GM18505 (cell line): ENCODE results near the gene MGAT5B.

Experiments used
- ATAC-seq: cut with Tn5 transposase; IDR thresholded peaks from one replicate; pipeline ENCODE4 v1.9.1; 2021; ENCODE audit not compliant: unreplicated experiment
- POLR2A ChIP-seq: IDR thresholded peaks from 4 replicates; pipeline ENCODE4 v1.6.1; 2011; ENCODE audit warnings: borderline replicate concordance; ENCODE audit not compliant: insufficient read depth, insufficient read length; ENCODE audit errors: extremely low read depth

Gene MGAT5B

DNA sequence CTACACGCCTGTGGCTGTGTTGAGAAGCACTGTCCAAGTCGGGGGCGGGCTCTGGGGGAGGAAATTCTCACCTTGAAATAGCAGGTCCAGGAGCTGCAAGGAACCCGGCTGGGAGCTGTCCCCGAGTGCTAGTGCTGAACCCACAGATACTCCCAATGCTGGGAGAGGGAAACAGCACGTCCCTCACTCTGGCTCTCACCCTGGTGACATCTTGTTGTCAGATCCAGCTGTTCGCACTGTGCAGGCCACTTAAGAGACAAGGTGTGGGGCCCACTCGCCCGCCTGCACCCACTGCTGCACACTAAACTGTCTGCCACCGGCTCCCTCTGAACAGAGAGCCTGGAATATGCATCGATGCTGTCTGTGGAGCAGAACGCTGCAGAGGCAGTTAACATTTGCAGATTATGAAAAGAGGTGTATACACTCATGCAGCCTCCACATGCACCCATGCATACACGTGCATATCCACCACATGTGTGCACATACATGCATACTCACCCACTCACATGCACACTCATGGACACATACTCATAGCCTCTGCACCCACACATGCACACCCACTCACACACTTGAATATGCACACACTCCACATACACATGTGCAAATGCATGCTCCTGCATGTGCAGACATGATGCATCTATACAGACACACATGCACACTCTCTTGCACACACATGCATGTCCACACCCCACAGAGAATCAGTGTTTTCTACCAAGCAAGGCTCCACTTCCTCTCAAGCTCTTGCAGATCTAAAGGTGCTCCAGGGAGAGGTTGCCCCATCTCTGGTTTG lies 42.0 kb downstream of the MGAT5B start:
- ATAC-seq, result no peak
- no peak for TF ChIP-seq POLR2A

DNA sequence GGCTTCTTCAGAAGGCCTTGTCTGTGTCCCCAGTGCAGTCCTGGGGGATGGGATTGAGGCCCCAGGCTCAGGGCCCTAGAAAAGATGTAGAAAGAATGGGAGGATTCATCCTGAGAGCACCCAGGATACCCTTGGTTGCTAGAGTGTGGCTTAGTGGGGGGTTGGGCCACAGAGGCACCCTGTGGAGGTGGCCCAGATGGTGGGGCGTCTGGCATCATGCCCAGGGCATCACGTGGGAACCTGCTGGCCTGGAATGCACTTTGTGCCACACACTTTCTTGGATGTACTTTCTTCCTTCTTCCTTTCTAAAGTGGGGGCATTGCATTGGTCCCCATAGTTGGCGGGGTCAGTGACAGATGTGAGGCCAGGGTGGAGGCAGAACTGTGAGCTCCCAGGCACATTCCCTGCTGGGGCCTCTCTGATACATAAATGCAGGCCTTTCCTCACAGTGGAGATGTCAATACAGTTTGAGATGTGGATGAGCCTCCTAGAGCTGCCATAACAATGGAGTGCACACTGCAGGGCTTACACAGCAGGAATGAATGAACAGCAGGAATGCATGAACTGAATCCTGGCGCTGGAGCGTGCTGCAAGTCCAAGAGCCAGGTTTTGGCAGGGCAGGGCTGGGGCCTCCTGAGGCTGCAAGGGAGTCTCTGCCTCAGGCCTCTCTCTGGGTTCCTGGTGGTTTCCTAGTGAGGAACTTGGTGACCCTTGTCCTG lies 43.3 kb downstream of the MGAT5B start:
- no peak for ATAC-seq
- TF ChIP-seq POLR2A, result no peak

GRCh38 chr17:76912421-76913164 lies 44.4 kb downstream of the MGAT5B start:
- no peak for ATAC-seq
- TF ChIP-seq POLR2A, result no peak

DNA sequence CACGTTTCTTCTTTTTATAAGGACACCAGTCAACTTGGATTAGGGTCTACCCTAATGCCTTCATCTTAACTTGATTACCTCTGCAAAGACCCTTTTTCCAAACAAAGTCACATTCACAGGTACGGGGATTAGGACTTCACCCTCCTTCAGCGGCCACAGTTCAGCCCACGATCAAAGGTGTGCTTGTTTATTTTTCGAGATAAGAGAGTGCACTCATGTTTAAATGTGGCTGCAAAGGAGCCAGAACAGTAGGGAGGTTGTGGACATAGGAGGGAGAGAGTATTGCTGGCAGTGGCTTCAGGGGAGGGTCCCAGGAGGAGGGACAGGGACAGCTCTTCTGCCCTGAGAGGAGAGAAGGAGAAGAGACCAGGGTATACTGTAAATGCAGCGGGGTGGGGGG lies 46.7 kb downstream of the MGAT5B start:
- ATAC-seq, result no peak

DNA sequence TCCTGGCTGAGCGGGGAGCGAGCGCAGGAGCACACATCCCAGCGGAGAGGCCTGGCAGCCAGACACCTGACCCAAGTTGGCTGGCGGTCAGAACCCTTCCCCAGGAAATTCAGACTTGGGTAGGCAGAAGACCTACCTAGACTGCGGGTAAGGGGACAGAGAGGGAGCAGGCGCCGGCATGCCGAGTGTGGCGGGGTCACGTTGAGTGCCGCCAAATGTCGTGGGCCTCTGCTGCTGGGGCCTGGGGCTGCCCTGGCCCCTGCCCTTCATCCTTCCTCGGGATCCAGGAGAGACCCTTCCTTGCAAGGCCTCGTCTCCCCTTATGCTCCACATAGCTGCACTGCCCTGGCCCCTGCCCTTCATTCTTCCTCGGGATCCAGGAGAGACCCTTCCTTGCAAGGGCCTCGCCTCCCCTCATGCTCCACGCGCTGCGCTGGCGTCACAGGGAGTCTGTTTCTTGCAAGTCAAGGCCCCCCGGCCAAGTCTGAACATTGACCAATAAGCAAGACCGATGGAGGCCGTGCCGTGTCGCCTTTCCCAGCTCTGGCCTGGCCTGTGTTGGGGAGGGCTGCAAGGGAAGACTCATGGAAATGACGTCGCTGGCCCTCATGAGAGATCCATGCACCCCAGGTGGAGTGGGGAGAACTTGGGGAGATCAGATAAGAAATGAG lies 47.8 kb downstream of the MGAT5B start:
- no peak for ATAC-seq
- no peak for TF ChIP-seq POLR2A

More for the DNA sequence above, 46.7 kb downstream of the MGAT5B start:
- no peak for TF ChIP-seq POLR2A

DNA sequence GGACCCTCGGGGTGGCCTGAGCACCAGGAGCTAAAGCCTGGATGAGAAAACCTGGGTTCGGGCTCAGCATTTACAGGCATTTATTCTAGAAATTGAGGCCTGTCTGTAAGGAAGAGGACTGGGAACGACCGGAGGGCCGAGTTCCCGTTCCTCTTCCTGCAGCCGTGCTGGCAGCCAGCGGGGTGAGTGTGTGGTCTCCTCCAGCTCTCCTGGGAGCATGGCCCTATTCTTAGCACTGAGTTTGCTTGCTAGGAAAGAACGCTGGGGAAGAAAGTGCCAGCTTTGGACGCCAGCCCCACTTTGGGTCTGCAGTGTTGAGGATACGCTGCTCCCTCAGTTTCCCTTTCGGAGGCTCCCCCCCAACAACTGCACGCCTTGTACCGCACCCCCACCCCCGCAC lies 49.6 kb downstream of the MGAT5B start:
- no peak for TF ChIP-seq POLR2A
- no peak for ATAC-seq

DNA sequence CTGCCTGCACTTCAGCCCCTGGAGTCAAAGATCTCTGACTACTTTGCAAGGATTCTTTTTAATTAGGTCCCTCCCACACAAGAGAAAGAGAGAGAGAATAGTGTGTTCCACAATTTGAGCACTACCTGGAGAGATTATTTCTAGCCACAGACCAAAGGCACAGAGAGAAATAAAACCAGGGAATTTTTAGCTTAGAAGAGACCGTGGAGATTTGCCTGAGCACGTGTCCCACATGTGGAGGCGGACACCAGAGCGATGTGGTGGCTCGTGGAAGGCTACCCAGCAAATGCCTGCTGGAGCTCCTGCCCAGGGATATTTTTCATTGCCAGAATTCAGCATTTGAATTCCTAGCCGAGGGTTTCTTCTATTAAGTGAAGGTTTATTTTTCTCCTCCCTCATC lies 50.6 kb downstream of the MGAT5B start:
- TF ChIP-seq POLR2A, result no peak
- no peak for ATAC-seq

DNA sequence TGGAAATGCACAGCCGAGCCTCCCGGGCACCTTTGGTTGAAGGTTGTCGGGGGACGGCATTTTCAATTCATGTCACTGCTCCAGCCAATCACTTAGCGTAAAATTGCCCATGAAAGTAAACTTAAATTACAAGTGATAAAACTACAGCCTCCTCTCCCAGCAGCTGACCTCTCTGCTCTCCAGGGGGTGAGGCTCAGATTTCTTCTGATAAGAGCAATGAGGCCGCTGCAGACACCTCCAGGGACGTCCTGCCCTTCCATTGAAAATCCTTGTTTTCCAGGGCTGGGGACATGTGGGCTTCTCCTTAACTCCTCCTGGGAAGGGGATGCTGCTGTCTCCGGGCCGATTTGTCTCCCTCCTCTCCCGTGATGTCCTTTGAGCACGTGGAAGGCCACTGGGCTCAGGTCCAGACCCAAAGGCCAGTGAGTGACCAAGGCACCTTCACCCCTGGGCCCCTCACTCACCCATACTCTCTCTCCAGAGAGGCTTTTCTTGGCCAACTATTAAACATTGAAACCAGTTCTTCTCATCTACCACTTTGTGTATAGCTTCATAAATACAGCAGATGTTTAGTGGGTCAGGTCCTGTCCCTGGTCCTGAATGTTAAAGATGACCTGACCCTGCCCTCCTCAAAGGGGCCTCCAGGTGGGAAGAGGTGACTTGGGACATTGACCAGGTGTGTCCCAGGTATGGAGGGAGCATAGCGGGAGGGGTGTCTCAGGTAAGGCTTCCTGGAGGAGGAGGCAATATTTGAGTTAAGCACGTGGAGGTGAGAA lies 52.3 kb downstream of the MGAT5B start:
- no peak for ATAC-seq
- TF ChIP-seq POLR2A, result no peak

GRCh38 chr17:76921340-76922036 lies 53.3 kb downstream of the MGAT5B start:
- no peak for TF ChIP-seq POLR2A
- no peak for ATAC-seq

- no peak for ATAC-seq
- TF ChIP-seq POLR2A, result no peak
Observed at GRCh38 chr17:76922084-76922483, 53.9 kb downstream of the MGAT5B start.

- no peak for ATAC-seq
- TF ChIP-seq POLR2A, result no peak
Observed at GRCh38 chr17:76922967-76923366, 54.8 kb downstream of the MGAT5B start.

GRCh38 chr17:76923491-76923890 lies 55.3 kb downstream of the MGAT5B start:
- no peak for ATAC-seq
- no peak for TF ChIP-seq POLR2A
